Stomach (tissue), 4 donors: ENCODE results near the gene SAXO1.

ENCODE experiments used
- POLR2A ChIP-seq, 4 donors: fragments of 450-650 bp; IDR thresholded peaks; one replicate each; pipeline ENCODE4 v1.6.1; 2016; ENCODE audit warnings: antibody characterized with exemption in 4 of 4, control low read depth in 2 of 4, mild to moderate bottlenecking in 1 of 4, moderate library complexity in 1 of 4
- POLR2AphosphoS5 ChIP-seq, 3 donors: sonication (generic); formaldehyde crosslinking; IDR thresholded peaks; one replicate each; pipeline ENCODE4 v1.6.1; 2016; ENCODE audit warnings: antibody characterized with exemption in 3 of 3
- TF ChIP-seq, protein P1 (sequence below), 7 experiments: fragments of 450-650 bp in 4 of 7; fragments of 200-600 bp in 3 of 7; sonication (generic) in 3 of 7; IDR thresholded peaks; one replicate each; pipeline ENCODE4 v1.5.1; 2016 to 2019; ENCODE audit warnings: antibody characterized with exemption in 7 of 7, control low read depth in 2 of 7, mild to moderate bottlenecking in 1 of 7

GRCh38 chr9:18947892-18948339 is 85.1 kb downstream of the SAXO1 start:
- TF ChIP-seq, protein P1, sequence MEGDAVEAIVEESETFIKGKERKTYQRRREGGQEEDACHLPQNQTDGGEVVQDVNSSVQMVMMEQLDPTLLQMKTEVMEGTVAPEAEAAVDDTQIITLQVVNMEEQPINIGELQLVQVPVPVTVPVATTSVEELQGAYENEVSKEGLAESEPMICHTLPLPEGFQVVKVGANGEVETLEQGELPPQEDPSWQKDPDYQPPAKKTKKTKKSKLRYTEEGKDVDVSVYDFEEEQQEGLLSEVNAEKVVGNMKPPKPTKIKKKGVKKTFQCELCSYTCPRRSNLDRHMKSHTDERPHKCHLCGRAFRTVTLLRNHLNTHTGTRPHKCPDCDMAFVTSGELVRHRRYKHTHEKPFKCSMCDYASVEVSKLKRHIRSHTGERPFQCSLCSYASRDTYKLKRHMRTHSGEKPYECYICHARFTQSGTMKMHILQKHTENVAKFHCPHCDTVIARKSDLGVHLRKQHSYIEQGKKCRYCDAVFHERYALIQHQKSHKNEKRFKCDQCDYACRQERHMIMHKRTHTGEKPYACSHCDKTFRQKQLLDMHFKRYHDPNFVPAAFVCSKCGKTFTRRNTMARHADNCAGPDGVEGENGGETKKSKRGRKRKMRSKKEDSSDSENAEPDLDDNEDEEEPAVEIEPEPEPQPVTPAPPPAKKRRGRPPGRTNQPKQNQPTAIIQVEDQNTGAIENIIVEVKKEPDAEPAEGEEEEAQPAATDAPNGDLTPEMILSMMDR (IDR thresholded peaks at IDR 0.05), result no peak
- TF ChIP-seq POLR2A (IDR thresholded peaks at IDR 0.05), result no peak
- TF ChIP-seq POLR2AphosphoS5 (IDR thresholded peaks at IDR 0.05), result no peak
